ENCODE data around the gene SLAMF1.
A peak's percentile ranks its signal among the peaks of the same experiment; 100 is the strongest.

The SLAMF1 gene

DNA sequence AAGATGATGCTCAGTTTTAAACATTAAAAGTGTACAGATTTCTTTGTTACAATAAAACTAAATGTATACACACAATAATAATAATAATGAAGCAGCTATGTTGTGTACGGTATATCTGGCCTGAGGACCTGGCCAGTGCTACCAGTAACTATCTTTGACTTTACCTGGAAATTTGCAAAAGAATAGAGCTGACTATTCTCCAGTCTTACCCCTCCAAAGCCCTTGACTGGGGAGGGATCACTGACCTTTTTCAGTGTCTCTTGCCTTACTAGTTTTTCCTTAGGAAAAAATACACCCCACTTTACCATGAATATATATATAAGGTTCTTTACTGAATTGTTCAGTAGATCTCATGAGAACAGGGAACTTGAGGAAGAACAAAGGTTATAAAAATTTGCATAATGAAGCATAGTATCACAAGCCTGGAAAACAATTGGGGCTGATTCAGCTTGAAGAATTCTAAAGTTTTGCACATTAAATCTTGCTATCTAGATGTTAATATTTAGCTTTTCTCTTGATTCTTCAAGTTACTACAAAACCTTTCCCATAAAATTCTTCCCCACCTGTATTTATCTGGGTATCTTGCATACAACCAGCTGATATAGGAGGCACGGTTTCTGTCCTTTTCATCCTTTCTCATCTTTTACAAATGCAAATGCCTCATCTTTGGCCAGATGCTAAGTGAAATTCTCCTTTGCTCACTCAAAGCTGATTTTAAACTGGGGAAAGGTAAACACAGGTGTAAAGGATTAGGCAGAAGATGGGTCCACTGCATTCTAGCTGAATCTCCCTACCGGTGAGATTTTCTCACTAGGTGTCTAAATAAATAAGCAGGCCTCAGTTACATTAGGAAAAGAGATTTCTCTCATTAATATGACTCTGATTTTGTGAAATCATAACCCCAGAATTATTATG lies 25.0 kb upstream of the SLAMF1 start:
- no peak overlapping the region for H3K4me3 ChIP-seq (ENCODE audit: low read length)
- TF ChIP-seq ZNF274 (IDR thresholded peaks at IDR 0.05; ENCODE audit: low read depth, low read length): no peak

DNA sequence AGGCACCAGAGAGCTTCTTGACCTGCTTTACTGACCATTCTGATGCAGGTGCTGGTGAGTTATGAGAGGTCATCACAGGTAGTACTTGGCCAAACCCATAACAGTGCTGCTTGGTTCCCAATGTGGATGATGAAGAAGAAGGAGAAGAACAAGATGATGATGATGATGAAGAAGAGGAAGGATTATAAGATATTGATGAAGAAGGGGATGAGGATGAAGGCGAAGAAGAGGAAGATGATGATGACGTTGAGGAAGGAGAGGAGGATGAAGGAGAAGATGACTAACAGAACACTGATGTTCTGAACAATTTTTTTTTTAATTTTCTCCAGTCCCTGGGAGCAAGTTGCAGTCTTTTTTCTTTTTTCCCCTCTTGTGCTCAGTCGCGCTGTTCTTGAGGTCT lies 23.9 kb upstream of the SLAMF1 start:
- no peak overlapping the region for H3K4me3 ChIP-seq (ENCODE audit: low read length)
- TF ChIP-seq ZNF274 (IDR thresholded peaks at IDR 0.05; ENCODE audit: low read depth, low read length): no peak

DNA sequence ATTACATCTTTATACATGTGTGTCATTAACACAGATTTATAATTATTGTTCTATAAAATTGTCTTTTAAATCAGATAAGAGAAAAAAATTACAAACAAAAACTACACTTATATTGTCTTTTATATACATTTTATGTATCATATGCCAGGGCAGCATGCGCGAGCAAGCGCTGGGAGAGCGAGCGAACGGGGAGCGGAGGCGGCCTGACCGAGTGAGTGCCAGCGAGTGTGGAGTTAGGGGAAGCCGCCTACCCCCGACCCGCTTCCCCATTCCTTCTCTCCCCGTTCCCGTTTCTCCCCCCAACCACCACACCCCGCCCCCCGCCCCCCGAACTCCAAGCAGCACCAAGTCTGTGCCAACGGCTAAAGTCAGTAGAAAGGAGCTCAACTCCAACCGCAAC lies 23.0 kb upstream of the SLAMF1 start:
- H3K4me3 ChIP-seq (ENCODE audit: low read length): no peak overlapping the region
- no peak for TF ChIP-seq ZNF274 (IDR thresholded peaks at IDR 0.05; ENCODE audit: low read depth, low read length)

DNA sequence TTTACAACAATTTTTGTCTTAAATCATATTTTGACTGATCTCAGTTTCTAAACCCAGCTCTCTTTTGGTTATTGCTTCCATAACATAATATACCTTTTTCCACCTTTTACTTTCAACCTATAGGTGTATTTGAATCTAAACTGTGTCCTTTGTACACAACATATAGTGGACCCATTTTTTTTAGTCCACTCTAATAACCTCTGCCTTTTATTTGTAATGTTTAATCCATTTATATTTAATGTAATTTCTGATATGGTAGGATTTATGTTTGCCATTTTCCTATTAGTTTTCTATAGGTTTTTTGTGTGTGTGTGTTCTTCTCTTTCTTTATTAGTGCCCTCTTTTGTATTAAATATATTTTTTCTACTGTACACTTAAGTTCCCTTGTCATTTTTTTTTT lies 22.4 kb upstream of the SLAMF1 start:
- H3K4me3 ChIP-seq (ENCODE audit: low read length): no peak overlapping the region
- TF ChIP-seq ZNF274 (IDR thresholded peaks at IDR 0.05; ENCODE audit: low read depth, low read length): no peak

DNA sequence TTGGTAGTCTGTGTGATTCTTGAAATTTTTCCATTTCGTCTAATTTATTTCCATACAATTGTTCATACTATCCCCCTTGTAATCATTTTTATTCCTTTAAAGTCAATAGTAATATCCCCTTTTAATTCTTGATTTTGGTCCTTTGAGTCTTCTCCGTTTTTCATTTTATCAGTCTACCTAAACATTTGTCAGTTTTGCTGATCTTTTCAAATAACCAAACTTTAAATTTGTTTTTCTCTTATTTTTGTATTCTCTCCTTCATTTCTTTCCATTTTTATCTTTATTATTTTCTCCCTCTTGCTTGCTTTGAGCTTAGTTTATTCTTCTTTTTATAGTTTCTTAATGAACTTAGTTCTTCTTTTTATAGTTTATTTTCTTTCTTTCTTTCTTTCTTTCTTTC lies 21.1 kb upstream of the SLAMF1 start:
- no peak overlapping the region for H3K4me3 ChIP-seq (ENCODE audit: low read length)
- no peak for TF ChIP-seq ZNF274 (IDR thresholded peaks at IDR 0.05; ENCODE audit: low read depth, low read length)

DNA sequence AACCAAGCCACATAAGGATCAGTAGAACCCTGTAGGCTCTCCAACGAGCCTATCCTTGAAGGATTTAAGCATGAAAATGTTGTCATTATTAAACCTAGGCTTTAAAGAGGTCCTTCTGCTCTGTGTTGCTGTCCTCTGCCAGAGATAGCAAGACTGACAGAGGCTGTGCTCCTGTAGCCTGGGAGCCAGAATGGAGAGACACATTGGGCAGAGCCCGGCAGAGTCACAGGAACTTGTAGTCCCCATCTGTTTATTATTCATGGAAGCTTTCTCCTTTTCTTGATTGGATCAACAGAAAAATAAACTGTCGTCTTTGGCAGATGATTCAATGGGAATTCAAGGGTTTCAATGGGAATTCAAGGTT lies 19.2 kb upstream of the SLAMF1 start:
- H3K4me3 ChIP-seq (ENCODE audit: low read length): peak overlapping the region; percentile 18; the same call in 1 of the 2 replicates

DNA sequence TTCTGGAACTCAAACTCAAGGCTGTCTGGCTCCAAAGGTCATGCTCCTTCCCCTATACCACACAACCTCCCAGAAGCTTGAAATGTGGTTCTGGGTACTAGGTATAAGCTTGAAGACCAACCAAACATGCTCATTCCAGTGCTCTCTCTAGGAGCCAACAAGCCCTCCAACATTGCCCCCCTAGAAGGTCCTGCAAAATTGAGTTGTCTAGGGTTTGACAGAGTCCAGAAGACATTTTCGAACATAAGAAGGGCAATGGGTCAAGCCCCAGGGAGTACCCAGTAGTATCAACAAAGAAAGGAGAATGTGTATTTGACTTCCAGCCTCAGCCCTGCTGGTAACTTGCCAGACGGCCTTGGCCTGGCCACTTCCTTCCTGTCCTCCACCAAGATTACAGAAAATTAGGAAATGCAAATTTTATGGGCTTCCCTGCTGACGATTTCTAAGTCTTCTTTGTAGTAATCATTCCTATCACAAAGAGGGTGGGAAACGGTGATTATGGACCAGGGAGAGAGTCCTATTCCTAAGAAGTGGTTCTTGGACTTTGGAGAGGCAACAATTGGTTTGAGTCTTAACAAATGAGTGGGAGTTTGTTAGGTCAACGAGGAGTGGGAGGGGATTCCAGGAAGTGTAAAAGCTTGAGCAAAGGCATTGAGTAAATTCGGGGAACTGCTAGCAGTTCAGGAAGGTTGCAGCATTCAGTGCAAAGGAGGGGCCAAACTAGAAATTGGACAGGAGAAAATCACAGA lies 18.7 kb upstream of the SLAMF1 start:
- peak overlapping the region; percentile 29; the same call in 1 of the 2 replicates for H3K4me3 ChIP-seq (ENCODE audit: low read length)
- no peak for TF ChIP-seq ZNF274 (IDR thresholded peaks at IDR 0.05; ENCODE audit: low read depth, low read length)

More for the DNA sequence above, 19.2 kb upstream of the SLAMF1 start:
- no peak for TF ChIP-seq ZNF274 (IDR thresholded peaks at IDR 0.05; ENCODE audit: low read depth, low read length)

DNA sequence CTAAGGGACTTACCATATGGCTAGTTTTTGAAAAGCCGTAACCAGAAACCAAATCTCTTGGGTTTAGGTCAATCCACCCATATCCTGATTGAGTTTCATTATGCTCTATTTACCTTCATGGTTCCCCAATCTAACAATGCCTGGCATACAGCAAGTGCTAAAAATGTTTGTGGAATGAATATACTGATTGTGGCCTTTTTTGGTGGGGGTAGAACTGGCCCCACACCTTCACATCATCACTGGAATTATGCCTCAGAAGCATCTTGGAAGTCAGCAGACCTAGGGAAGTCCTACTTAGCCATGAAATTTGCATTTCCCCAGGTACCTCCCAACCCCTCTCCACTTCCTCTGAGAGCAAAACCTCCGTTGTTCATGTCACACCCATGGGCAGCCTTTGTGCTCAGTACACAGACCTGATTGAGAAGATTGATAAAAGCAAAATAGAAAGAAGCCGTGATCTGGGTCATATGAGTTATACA lies 17.8 kb upstream of the SLAMF1 start:
- H3K4me3 ChIP-seq (ENCODE audit: low read length): no peak overlapping the region
- TF ChIP-seq ZNF274 (IDR thresholded peaks at IDR 0.05; ENCODE audit: low read depth, low read length): no peak

DNA sequence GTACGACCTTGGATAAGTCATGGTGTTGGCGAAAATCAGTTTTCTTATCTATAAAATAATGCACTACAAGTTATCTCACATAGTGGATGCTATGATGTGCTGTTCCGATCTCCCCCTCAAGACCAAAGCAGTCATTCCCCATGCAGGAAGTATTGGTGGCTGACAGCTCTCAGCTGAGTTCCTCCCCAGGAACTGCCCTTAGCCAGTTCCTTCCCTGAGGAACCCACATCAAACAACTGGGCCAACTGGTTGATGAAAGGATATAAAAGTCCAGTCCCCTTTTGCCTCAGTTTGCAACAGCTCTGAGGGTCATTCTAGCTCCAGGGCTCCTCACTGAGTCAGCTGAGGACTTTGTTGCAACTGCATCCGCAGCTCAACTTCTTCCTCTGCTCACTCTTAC lies 16.1 kb upstream of the SLAMF1 start:
- no peak overlapping the region for H3K4me3 ChIP-seq (ENCODE audit: low read length)
- TF ChIP-seq ZNF274 (IDR thresholded peaks at IDR 0.05; ENCODE audit: low read depth, low read length): no peak

DNA sequence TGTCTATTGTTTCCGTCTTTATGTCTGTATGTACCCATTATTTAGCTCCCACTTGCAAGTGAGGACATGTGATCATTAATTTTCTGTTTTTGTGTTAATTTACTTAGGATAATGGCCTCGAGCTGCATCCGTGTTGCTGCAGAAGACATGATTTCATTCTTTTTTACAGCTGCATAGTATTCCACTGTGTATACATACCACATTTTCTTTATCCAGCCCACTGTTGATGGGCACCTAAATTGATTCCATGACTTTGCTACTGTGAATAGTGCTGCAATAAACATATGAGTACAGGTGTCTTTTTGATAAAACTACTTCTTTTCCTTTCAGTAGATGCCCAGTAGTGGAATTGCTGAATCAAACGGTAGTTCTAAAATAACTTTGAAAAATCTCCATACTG lies 12.7 kb upstream of the SLAMF1 start:
- no peak for TF ChIP-seq ZNF274 (IDR thresholded peaks at IDR 0.05; ENCODE audit: low read depth, low read length)

DNA sequence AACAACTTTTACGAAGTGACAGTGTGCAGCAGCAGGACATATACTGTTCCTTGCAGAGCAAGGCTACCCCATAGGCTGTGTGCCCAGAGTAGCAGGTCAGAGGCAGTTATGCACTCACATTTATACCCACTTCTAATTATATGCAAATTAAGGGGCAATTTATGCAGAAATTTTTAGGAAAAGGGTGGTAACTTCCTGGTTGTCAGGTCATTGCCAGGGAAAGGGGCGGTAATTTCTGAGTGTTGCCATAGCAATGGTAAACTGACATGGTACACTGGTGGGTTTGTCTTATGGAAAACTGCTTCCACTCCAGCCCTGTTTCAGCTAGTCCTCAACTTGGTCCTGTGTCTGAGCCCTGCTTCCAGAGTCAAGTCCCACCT lies 12.0 kb upstream of the SLAMF1 start:
- TF ChIP-seq ZNF274 (IDR thresholded peaks at IDR 0.05; ENCODE audit: low read depth, low read length): no peak
- H3K4me3 ChIP-seq (ENCODE audit: low read length): no peak overlapping the region

More for the DNA sequence above, 12.7 kb upstream of the SLAMF1 start:
- H3K4me3 ChIP-seq (ENCODE audit: low read length): no peak overlapping the region

DNA sequence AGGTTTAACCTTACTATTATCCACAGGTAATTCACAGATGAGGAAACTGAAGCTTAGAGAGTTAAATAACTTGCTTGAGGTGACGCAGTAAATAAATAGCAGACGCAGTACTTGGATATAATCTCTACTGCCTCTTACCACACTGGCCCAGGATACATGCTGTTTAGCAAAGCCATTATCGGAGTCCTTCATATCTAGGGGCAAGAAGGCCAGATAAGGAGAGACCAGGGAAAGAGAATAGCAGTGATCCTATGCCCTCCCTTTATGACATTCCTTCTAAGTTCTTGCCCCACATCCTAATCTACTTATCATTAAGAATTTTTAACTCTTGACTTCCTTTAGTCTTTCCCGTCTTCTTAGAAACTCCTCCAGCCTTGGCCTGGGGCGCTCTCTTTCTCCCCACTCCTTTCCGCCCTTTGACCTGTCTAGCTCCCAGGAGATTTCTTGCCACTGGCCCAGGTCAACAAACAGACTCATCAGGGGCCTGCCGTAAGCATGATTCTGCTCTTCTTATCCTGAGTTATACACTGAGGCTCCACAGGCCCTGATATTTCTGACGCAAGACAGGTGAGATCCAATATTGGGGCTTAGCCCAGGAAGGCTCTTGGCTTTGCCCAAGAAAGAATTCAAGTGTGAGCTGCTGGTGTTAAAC lies 11.4 kb upstream of the SLAMF1 start:
- H3K4me3 ChIP-seq (ENCODE audit: low read length): no peak overlapping the region
- TF ChIP-seq ZNF274 (IDR thresholded peaks at IDR 0.05; ENCODE audit: low read depth, low read length): no peak

DNA sequence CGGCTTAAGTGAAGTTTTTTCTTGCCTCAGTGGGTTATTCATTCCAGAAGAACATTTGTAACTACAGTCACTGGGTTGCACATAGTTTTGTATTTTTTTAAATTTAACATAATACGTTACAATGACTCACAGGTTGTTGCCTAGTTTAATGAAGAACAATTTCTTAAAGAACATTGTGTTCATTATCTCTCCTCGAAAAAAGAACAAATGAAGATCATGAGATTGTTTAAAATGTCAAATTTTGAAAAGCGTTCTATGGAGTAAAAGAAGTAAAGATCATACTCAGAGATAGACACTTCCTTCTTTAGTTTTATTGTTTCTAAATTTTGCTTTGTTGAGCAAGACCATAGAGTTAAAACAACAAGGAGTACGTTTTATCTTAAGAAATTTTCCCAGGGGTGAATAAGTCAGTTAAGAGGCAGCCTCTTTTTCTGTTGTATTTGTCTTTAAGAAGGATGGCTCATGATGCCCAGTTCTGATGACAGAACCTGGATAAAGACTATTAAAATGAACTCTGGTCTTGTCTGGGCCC lies 10.5 kb upstream of the SLAMF1 start:
- no peak overlapping the region for H3K4me3 ChIP-seq (ENCODE audit: low read length)
- no peak for TF ChIP-seq ZNF274 (IDR thresholded peaks at IDR 0.05; ENCODE audit: low read depth, low read length)

DNA sequence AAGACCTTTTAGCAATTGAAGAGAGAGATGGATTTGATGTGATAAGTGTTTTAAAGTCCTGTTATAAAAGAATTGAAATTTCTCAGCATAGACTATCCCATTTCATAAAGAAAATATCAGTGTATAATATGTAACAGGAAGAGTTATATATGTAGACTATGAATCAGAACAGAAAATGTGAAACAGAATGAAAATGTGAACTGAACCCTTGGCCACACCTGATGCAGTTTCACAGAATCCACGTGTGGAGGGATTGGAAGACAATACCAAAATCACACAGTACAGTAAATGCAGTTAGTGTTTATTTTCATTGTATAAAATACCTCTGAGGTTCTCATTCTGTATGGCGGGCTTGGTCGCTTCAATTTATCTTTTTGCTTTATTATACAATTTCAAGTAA lies 9.9 kb upstream of the SLAMF1 start:
- TF ChIP-seq ZNF274 (IDR thresholded peaks at IDR 0.05; ENCODE audit: low read depth, low read length): no peak
- no peak overlapping the region for H3K4me3 ChIP-seq (ENCODE audit: low read length)

Data from GM08714 (cell line).